ENCODE measurements around the gene ABCB10. TPM values are rescaled to one million over a fixed set of nuclear protein-coding genes. Genes with fewer than 3 reads are reported as not detected.
A peak's percentile ranks its signal among the peaks of the same experiment; 100 is the strongest.

ABCB10 gene
- total and polyA plus RNA-seq, 2 experiments from 2014 or later, result 4.7 to 9.7 TPM

DNA sequence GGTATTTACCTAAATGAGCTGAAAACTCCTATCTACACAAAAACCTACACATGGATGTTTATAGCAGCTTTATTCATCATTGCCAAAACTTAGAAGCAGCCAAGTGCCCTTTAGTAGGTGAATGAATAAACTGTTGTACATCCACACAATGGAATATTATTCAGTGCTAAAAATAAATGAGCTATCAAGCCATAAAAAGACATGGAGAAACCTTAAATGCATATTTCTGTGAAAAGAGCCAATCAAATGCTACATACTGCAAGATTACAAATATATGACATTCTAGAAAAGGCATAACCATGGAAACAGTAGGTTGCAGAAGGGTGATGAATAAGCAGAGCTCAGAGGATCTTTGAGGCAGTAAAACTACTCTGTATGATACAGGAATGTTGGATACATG lies 23.3 kb downstream of the ABCB10 start (continued):
- TF ChIP-seq, protein P1, sequence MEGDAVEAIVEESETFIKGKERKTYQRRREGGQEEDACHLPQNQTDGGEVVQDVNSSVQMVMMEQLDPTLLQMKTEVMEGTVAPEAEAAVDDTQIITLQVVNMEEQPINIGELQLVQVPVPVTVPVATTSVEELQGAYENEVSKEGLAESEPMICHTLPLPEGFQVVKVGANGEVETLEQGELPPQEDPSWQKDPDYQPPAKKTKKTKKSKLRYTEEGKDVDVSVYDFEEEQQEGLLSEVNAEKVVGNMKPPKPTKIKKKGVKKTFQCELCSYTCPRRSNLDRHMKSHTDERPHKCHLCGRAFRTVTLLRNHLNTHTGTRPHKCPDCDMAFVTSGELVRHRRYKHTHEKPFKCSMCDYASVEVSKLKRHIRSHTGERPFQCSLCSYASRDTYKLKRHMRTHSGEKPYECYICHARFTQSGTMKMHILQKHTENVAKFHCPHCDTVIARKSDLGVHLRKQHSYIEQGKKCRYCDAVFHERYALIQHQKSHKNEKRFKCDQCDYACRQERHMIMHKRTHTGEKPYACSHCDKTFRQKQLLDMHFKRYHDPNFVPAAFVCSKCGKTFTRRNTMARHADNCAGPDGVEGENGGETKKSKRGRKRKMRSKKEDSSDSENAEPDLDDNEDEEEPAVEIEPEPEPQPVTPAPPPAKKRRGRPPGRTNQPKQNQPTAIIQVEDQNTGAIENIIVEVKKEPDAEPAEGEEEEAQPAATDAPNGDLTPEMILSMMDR (conservative IDR thresholded peaks at IDR 0.05; ENCODE audit: low read depth in 2 of 2), result no peak
- TF ChIP-seq NANOG (IDR thresholded peaks at IDR 0.05; ENCODE audit: borderline replicate concordance) (no peak), ZNF331 (CRISPR knock-in tag; IDR thresholded peaks at IDR 0.05; ENCODE audit: low read depth) (no peak), STAT1 (IDR thresholded peaks at IDR 0.05; ENCODE audit: unreplicated experiment) (no peak)

DNA sequence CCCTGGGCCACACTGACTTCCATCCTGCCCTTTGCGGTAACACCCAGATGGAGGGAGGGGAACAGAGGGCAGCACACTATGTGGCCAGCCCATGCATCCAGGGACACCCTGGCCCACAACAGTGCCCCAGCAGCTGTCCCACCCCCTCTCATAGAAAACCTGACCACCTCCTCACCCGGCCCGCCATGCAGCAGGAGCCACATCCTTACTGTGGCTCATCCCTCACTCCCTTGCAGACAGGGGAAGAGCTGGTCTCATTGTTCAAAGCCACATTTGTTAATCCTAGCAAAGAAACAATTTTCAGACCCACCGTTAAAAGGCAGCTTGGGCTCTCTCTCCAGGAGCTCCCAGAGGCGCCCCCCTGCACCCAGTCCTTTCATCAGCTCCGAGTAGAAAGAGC lies 27.2 kb downstream of the ABCB10 start:
- H3K4me1 ChIP-seq (ENCODE audit: insufficient read depth), result no peaks in the 10 kb centered on the region
- peaks cover 31% of the 10 kb centered on the region for H3K36me3 Mint-ChIP-seq (ENCODE audit: low read depth)
- no peak for ATAC-seq
- TF ChIP-seq ZNF331 (CRISPR knock-in tag; IDR thresholded peaks at IDR 0.05; ENCODE audit: low read depth) (no peak), STAT1 (IDR thresholded peaks at IDR 0.05; ENCODE audit: unreplicated experiment) (no peak), ZNF114 (CRISPR knock-in tag; IDR thresholded peaks at IDR 0.05) (no peak), EZH2 (IDR thresholded peaks at IDR 0.05; ENCODE audit: low read depth, unreplicated experiment) (no peak), JUNB (IDR thresholded peaks at IDR 0.05; ENCODE audit: unreplicated experiment) (no peak), CREB1 (CRISPR knock-in tag; IDR thresholded peaks at IDR 0.05; ENCODE audit: low read depth) (no peak), POLR2AphosphoS5 (IDR thresholded peaks at IDR 0.05; ENCODE audit: low read depth) (no peak), NANOG (IDR thresholded peaks at IDR 0.05; ENCODE audit: borderline replicate concordance) (no peak)
- TF ChIP-seq, protein P2, sequence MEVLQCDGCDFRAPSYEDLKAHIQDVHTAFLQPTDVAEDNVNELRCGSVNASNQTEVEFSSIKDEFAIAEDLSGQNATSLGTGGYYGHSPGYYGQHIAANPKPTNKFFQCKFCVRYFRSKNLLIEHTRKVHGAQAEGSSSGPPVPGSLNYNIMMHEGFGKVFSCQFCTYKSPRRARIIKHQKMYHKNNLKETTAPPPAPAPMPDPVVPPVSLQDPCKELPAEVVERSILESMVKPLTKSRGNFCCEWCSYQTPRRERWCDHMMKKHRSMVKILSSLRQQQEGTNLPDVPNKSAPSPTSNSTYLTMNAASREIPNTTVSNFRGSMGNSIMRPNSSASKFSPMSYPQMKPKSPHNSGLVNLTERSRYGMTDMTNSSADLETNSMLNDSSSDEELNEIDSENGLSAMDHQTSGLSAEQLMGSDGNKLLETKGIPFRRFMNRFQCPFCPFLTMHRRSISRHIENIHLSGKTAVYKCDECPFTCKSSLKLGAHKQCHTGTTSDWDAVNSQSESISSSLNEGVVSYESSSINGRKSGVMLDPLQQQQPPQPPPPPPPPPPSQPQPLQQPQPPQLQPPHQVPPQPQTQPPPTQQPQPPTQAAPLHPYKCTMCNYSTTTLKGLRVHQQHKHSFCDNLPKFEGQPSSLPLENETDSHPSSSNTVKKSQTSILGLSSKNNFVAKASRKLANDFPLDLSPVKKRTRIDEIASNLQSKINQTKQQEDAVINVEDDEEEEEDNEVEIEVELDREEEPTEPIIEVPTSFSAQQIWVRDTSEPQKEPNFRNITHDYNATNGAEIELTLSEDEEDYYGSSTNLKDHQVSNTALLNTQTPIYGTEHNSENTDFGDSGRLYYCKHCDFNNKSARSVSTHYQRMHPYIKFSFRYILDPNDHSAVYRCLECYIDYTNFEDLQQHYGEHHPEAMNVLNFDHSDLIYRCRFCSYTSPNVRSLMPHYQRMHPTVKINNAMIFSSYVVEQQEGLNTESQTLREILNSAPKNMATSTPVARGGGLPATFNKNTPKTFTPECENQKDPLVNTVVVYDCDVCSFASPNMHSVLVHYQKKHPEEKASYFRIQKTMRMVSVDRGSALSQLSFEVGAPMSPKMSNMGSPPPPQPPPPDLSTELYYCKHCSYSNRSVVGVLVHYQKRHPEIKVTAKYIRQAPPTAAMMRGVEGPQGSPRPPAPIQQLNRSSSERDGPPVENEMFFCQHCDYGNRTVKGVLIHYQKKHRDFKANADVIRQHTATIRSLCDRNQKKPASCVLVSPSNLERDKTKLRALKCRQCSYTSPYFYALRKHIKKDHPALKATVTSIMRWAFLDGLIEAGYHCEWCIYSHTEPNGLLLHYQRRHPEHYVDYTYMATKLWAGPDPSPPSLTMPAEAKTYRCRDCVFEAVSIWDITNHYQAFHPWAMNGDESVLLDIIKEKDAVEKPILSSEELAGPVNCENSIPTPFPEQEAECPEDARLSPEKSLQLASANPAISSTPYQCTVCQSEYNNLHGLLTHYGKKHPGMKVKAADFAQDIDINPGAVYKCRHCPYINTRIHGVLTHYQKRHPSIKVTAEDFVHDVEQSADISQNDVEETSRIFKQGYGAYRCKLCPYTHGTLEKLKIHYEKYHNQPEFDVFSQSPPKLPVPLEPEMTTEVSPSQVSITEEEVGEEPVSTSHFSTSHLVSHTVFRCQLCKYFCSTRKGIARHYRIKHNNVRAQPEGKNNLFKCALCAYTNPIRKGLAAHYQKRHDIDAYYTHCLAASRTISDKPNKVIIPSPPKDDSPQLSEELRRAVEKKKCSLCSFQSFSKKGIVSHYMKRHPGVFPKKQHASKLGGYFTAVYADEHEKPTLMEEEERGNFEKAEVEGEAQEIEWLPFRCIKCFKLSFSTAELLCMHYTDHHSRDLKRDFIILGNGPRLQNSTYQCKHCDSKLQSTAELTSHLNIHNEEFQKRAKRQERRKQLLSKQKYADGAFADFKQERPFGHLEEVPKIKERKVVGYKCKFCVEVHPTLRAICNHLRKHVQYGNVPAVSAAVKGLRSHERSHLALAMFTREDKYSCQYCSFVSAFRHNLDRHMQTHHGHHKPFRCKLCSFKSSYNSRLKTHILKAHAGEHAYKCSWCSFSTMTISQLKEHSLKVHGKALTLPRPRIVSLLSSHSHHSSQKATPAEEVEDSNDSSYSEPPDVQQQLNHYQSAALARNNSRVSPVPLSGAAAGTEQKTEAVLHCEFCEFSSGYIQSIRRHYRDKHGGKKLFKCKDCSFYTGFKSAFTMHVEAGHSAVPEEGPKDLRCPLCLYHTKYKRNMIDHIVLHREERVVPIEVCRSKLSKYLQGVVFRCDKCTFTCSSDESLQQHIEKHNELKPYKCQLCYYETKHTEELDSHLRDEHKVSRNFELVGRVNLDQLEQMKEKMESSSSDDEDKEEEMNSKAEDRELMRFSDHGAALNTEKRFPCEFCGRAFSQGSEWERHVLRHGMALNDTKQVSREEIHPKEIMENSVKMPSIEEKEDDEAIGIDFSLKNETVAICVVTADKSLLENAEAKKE (CRISPR knock-in tag; IDR thresholded peaks at IDR 0.05), result no peak
- TF ChIP-seq, protein P1 (conservative IDR thresholded peaks at IDR 0.05; ENCODE audit: low read depth in 2 of 2), result no peak
- TF ChIP-seq, protein P3, sequence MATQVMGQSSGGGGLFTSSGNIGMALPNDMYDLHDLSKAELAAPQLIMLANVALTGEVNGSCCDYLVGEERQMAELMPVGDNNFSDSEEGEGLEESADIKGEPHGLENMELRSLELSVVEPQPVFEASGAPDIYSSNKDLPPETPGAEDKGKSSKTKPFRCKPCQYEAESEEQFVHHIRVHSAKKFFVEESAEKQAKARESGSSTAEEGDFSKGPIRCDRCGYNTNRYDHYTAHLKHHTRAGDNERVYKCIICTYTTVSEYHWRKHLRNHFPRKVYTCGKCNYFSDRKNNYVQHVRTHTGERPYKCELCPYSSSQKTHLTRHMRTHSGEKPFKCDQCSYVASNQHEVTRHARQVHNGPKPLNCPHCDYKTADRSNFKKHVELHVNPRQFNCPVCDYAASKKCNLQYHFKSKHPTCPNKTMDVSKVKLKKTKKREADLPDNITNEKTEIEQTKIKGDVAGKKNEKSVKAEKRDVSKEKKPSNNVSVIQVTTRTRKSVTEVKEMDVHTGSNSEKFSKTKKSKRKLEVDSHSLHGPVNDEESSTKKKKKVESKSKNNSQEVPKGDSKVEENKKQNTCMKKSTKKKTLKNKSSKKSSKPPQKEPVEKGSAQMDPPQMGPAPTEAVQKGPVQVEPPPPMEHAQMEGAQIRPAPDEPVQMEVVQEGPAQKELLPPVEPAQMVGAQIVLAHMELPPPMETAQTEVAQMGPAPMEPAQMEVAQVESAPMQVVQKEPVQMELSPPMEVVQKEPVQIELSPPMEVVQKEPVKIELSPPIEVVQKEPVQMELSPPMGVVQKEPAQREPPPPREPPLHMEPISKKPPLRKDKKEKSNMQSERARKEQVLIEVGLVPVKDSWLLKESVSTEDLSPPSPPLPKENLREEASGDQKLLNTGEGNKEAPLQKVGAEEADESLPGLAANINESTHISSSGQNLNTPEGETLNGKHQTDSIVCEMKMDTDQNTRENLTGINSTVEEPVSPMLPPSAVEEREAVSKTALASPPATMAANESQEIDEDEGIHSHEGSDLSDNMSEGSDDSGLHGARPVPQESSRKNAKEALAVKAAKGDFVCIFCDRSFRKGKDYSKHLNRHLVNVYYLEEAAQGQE (IDR thresholded peaks at IDR 0.05; ENCODE audit: unreplicated experiment), result no peak

More for the DNA sequence above, 27.2 kb downstream of the ABCB10 start:
- H3K9me3 Mint-ChIP-seq, result no peaks in the 10 kb centered on the region
- no peak overlapping the region for H3K27ac ChIP-seq (ENCODE audit: low read depth)
- no peak overlapping the region for H3K4me3 Mint-ChIP-seq
- H3K36me3 ChIP-seq (ENCODE audit: insufficient read depth), result 0 out of 2 replicates have a peak, but pooled peaks cover 9% of the 10 kb centered on the region
- no peaks in the 10 kb centered on the region for H3K27me3 ChIP-seq (ENCODE audit: insufficient read depth)
- no peaks in the 10 kb centered on the region for H3K4me1 Mint-ChIP-seq
- no peaks in the 10 kb centered on the region for H3K9me2 ChIP-seq (ENCODE audit: insufficient read depth)
- H3K27me3 Mint-ChIP-seq (ENCODE audit: insufficient read depth, low read depth, poor library complexity), result peaks cover 2% of the 10 kb centered on the region
- H3F3A ChIP-seq (replicated peaks; ENCODE audit: low read depth), result no peaks in the 10 kb centered on the region
- no peaks in the 10 kb centered on the region for H3K79me2 ChIP-seq (replicated peaks; ENCODE audit: insufficient read depth)
- no peak overlapping the region for H3K4me3 ChIP-seq
- H2AFZ ChIP-seq, result no peak overlapping the region
- no peak overlapping the region for H3K4me2 ChIP-seq
- H4K20me1 ChIP-seq (replicated peaks; ENCODE audit: insufficient read depth), result peaks cover 5% of the 10 kb centered on the region
- H3K27ac Mint-ChIP-seq, result peak overlapping the region; percentile 48; the same call in 1 of the 2 replicates
- DNase-seq (ENCODE audit: low spot score), result no peak

Measured in GM23338 (cell line).